Urinary bladder (tissue), 4 donors: Measurements from ENCODE around the gene RIC8B. TPM values are rescaled to one million over a fixed set of nuclear protein-coding genes. Genes with fewer than 3 reads are reported as not detected.
"Not testable (repeated sequence)": the region's sequence is repeated elsewhere in the genome, so short reads cannot be mapped to it uniquely, and the experiment has no call there.

Experiments
- DNase-seq: peaks from one replicate; pipeline ENCODE4 v3.0.0-alpha.2; 2015; ENCODE audit errors: extremely low spot score
- H3K27ac ChIP-seq: one replicate; pipeline ENCODE4 v1.5.1; 2013; ENCODE audit warnings: low read depth, mild to moderate bottlenecking, moderate library complexity
- H3K36me3 ChIP-seq: one replicate; pipeline ENCODE4 v1.6.1; 2013; ENCODE audit warnings: mild to moderate bottlenecking, moderate library complexity; ENCODE audit not compliant: insufficient read depth
- H3K4me1 ChIP-seq: one replicate; pipeline ENCODE4 v1.6.1; 2013; ENCODE audit warnings: mild to moderate bottlenecking, moderate library complexity; ENCODE audit not compliant: insufficient read depth
- H3K4me3 ChIP-seq: one replicate; pipeline ENCODE4 v1.5.1; 2013; ENCODE audit warnings: low read depth, low read length
- WGBS: extraction: QIAGEN DNeasy Blood & Tissue Kit; methylation state at CpG from one replicate; pipeline ENCODE4 v1.1.7; 2013; 5-methylcytosine and 5-hydroxymethylcytosine counted together
- polyA plus RNA-seq: library from polyadenylated mRNA; stranded (reverse); fragments of 200-250 nt; gene quantifications from one replicate; pipeline ENCODE4 v1.2.3, GENCODE V29; 2013
- total RNA-seq: library from RNA; depleted of rRNA; stranded (reverse); fragments of >200 nt; gene quantifications from one replicate; pipeline ENCODE4 v1.2.3, GENCODE V29; 2014
- donor health status: healthy with polysubstance abuse.
- donor health status: healthy.

Gene RIC8B
- total and polyA plus RNA-seq, 2 donors: 10.5 to 28.9 TPM

- WGBS: 81% methylated on average over 5 of the region's 5 CpGs
- no peak overlapping the region for H3K27ac ChIP-seq
- no peak overlapping the region for H3K4me3 ChIP-seq
- DNase-seq: no peak
- H3K4me1 ChIP-seq: no peaks in the 10 kb centered on the region
- H3K36me3 ChIP-seq: no peaks in the 10 kb centered on the region
Observed at GRCh38 chr12:106915635-106916026, 141.1 kb downstream of the RIC8B start.

GRCh38 chr12:106917503-106917902 lies 143.0 kb downstream of the RIC8B start:
- Histone ChIP-seq H3K36me3 (no peaks in the 10 kb centered on the region), H3K4me3 (no peak overlapping the region), H3K4me1 (no peaks in the 10 kb centered on the region), H3K27ac (no peak overlapping the region)
- WGBS: 59% methylated on average over 7 of the region's 7 CpGs
- no peak for DNase-seq

- Histone ChIP-seq H3K36me3 (no peaks in the 10 kb centered on the region), H3K4me3 (no peak overlapping the region), H3K27ac (no peak overlapping the region), H3K4me1 (no peaks in the 10 kb centered on the region)
- no peak for DNase-seq
- WGBS: 19% methylated on average over 3 of the region's 3 CpGs
Observed at GRCh38 chr12:106918746-106919145, 144.3 kb downstream of the RIC8B start.

GRCh38 chr12:106919910-106920544 lies 145.5 kb downstream of the RIC8B start:
- Histone ChIP-seq H3K36me3 (no peaks in the 10 kb centered on the region), H3K4me3 (no peak overlapping the region), H3K27ac (no peak overlapping the region), H3K4me1 (no peaks in the 10 kb centered on the region)
- no peak for DNase-seq
- WGBS: 43% methylated on average over 4 of the region's 4 CpGs

GRCh38 chr12:106921976-106922375 lies 147.5 kb downstream of the RIC8B start:
- not testable (repeated sequence) for H3K4me1 ChIP-seq, H3K27ac ChIP-seq, H3K36me3 ChIP-seq, H3K4me3 ChIP-seq, DNase-seq
- 82% methylated on average over 2 of the region's 2 CpGs for WGBS

- H3K36me3 ChIP-seq, H3K27ac ChIP-seq, H3K4me1 ChIP-seq, DNase-seq, H3K4me3 ChIP-seq: not testable (repeated sequence)
- 92% methylated on average over 2 of the region's 2 CpGs for WGBS
Observed at GRCh38 chr12:106923594-106923993, 149.1 kb downstream of the RIC8B start.

GRCh38 chr12:106924268-106924861 lies 149.9 kb downstream of the RIC8B start:
- Histone ChIP-seq H3K27ac (no peak overlapping the region), H3K36me3 (no peaks in the 10 kb centered on the region), H3K4me1 (no peaks in the 10 kb centered on the region), H3K4me3 (no peak overlapping the region)
- DNase-seq: no peak
- WGBS: 72% methylated on average over 3 of the region's 3 CpGs

- H3K27ac ChIP-seq: no peak overlapping the region
- H3K4me3 ChIP-seq: no peak overlapping the region
- DNase-seq: no peak
- no peaks in the 10 kb centered on the region for H3K4me1 ChIP-seq
- 100% methylated on average over 1 of the region's 1 CpG for WGBS
- no peaks in the 10 kb centered on the region for H3K36me3 ChIP-seq
Observed at GRCh38 chr12:106926657-106927056, 152.2 kb downstream of the RIC8B start.

GRCh38 chr12:106934277-106934676 lies 159.8 kb downstream of the RIC8B start:
- H3K4me3 ChIP-seq: no peak overlapping the region
- no peaks in the 10 kb centered on the region for H3K36me3 ChIP-seq
- H3K27ac ChIP-seq: no peak overlapping the region
- DNase-seq: no peak
- H3K4me1 ChIP-seq: no peaks in the 10 kb centered on the region
- 79% methylated on average over 3 of the region's 3 CpGs for WGBS

Other genes starting within 250 kb of the RIC8B start
- not detected for gene RFX4, start 191.7 kb upstream of the RIC8B start, total RNA-seq
- gene RFX4, start 191.7 kb upstream of the RIC8B start, polyA plus RNA-seq: not detected
- gene TMEM263, start 181.2 kb downstream of the RIC8B start, total RNA-seq: 183 TPM
- gene TMEM263, start 181.2 kb downstream of the RIC8B start, polyA plus RNA-seq: 21.5 TPM
- 17.7 TPM for gene MTERF2, start 212.5 kb downstream of the RIC8B start, total RNA-seq
- 14.7 TPM for gene MTERF2, start 212.5 kb downstream of the RIC8B start, polyA plus RNA-seq